ENCODE data around the gene C1RL.
A peak's percentile ranks its signal among the peaks of the same experiment; 100 is the strongest.
"Not testable (repeated sequence)": the region's sequence is repeated elsewhere in the genome, so short reads cannot be mapped to it uniquely, and the experiment has no call there.

C1RL gene

GRCh38 chr12:7112041-7112440 is 3.0 kb upstream of the C1RL start:
- Histone ChIP-seq H3K36me3 (ENCODE audit: control insufficient read depth, insufficient read depth, low read length, severe bottlenecking) (peaks cover 14% of the 10 kb centered on the region), H3K9me3 (ENCODE audit: control insufficient read depth, low read length) (no peaks in the 10 kb centered on the region), H3K27me3 (replicated peaks; ENCODE audit: control insufficient read depth, insufficient read depth, low read length) (no peaks in the 10 kb centered on the region), H3K4me3 (ENCODE audit: low read length) (peak overlapping the region; percentile 49), H3K4me1 (ENCODE audit: control insufficient read depth, insufficient read depth, low read length) (peaks cover 26% of the 10 kb centered on the region), H3K9ac (ENCODE audit: low read length) (peak overlapping the region; percentile 73)
- no peak for DNase-seq (ENCODE audit: low read depth)

GRCh38 chr12:7110661-7111060 is 1.6 kb upstream of the C1RL start:
- no peak for DNase-seq (ENCODE audit: low read depth)
- no peaks in the 10 kb centered on the region for H3K9me3 ChIP-seq (ENCODE audit: control insufficient read depth, low read length)
- H3K9ac ChIP-seq (ENCODE audit: low read length): peak overlapping the region; percentile 98
- peaks cover 8% of the 10 kb centered on the region for H3K36me3 ChIP-seq (ENCODE audit: control insufficient read depth, insufficient read depth, low read length, severe bottlenecking)
- H3K4me3 ChIP-seq (ENCODE audit: low read length): no peak overlapping the region
- H3K4me1 ChIP-seq (ENCODE audit: control insufficient read depth, insufficient read depth, low read length): peaks cover 31% of the 10 kb centered on the region
- no peaks in the 10 kb centered on the region for H3K27me3 ChIP-seq (replicated peaks; ENCODE audit: control insufficient read depth, insufficient read depth, low read length)

- DNase-seq (ENCODE audit: low read depth): no peak
- Histone ChIP-seq H3K4me3 (ENCODE audit: low read length) (peak overlapping the region; percentile 87), H3K9ac (ENCODE audit: low read length) (peak overlapping the region; percentile 98)
These were observed 532 bp upstream of the C1RL start for GRCh38 chr12:7109572-7109920.

GRCh38 chr12:7108003-7108795 is 815 bp downstream of the C1RL start:
- Histone ChIP-seq H3K27me3 (replicated peaks; ENCODE audit: control insufficient read depth, insufficient read depth, low read length) (no peaks in the 10 kb centered on the region), H3K4me3 (ENCODE audit: low read length) (peak overlapping the region; percentile 87), H3K4me1 (ENCODE audit: control insufficient read depth, insufficient read depth, low read length) (peaks cover 31% of the 10 kb centered on the region), H3K36me3 (ENCODE audit: control insufficient read depth, insufficient read depth, low read length, severe bottlenecking) (peaks cover 16% of the 10 kb centered on the region), H3K9me3 (ENCODE audit: control insufficient read depth, low read length) (no peaks in the 10 kb centered on the region), H3K9ac (ENCODE audit: low read length) (peak overlapping the region; percentile 98)
- peak; percentile 90 for DNase-seq (ENCODE audit: low read depth)

More at GRCh38 chr12:7109572-7109920, 532 bp upstream of the C1RL start:
- Histone ChIP-seq H3K36me3 (ENCODE audit: control insufficient read depth, insufficient read depth, low read length, severe bottlenecking) (peaks cover 4% of the 10 kb centered on the region), H3K27me3 (replicated peaks; ENCODE audit: control insufficient read depth, insufficient read depth, low read length) (no peaks in the 10 kb centered on the region), H3K9me3 (ENCODE audit: control insufficient read depth, low read length) (no peaks in the 10 kb centered on the region), H3K4me1 (ENCODE audit: control insufficient read depth, insufficient read depth, low read length) (peaks cover 31% of the 10 kb centered on the region)

DNA sequence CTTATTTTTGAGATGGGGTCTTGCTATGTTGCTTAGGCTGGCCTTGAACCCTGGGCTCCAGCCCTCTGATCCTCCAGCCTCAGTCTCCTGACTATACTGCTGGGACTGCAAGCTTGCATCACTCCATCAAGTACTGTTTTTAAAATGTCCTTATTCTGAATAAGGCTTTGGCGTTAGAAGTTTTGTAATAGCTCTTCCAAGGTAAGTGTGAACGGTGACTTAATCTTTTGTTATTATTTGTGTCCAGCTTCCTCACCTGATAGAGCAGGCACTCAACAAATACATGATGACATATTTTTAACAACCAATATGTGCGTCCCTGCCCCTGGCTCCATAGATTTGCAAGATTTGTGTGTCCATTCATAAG is 1.4 kb downstream of the C1RL start:
- Histone ChIP-seq H3K9me3 (ENCODE audit: control insufficient read depth, low read length) (no peaks in the 10 kb centered on the region), H3K36me3 (ENCODE audit: control insufficient read depth, insufficient read depth, low read length, severe bottlenecking) (peaks cover 17% of the 10 kb centered on the region), H3K4me1 (ENCODE audit: control insufficient read depth, insufficient read depth, low read length) (peaks cover 25% of the 10 kb centered on the region), H3K4me3 (ENCODE audit: low read length) (peak overlapping the region; percentile 87), H3K27me3 (replicated peaks; ENCODE audit: control insufficient read depth, insufficient read depth, low read length) (no peaks in the 10 kb centered on the region), H3K9ac (ENCODE audit: low read length) (peak overlapping the region; percentile 98)
- DNase-seq (ENCODE audit: low read depth): peak; percentile 54

DNA sequence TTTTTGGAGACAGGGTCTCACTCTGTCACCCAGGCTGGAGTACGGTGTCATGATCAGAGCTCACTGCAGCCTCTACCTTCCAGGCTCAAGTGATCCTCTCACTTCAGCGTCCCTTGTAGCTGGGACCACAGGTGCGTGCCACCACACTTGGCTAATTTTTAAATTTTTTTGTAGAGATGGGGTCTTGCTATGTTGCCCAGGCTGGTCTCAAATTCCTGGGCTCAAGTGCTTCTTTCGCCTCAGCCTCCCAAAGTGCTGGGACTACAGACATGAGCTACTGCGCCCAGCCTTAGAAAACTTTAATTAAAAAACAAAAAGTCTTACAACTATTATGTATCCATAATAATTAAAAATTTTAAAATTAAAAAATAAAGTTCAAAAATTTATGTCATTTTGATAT is 1.8 kb downstream of the C1RL start:
- not testable (repeated sequence) for H3K9me3 ChIP-seq (ENCODE audit: control insufficient read depth, low read length); H3K27me3 ChIP-seq (replicated peaks; ENCODE audit: control insufficient read depth, insufficient read depth, low read length); DNase-seq (ENCODE audit: low read depth)
- H3K9ac ChIP-seq (ENCODE audit: low read length): peak overlapping the region; percentile 98
- H3K4me1 ChIP-seq (ENCODE audit: control insufficient read depth, insufficient read depth, low read length): peaks cover 24% of the 10 kb centered on the region
- H3K36me3 ChIP-seq (ENCODE audit: control insufficient read depth, insufficient read depth, low read length, severe bottlenecking): peaks cover 17% of the 10 kb centered on the region
- H3K4me3 ChIP-seq (ENCODE audit: low read length): peak overlapping the region; percentile 87

- Histone ChIP-seq H3K4me1 (ENCODE audit: control insufficient read depth, insufficient read depth, low read length) (peaks cover 29% of the 10 kb centered on the region), H3K9ac (ENCODE audit: low read length) (peak overlapping the region; percentile 98), H3K4me3 (ENCODE audit: low read length) (peak overlapping the region; percentile 87), H3K9me3 (ENCODE audit: control insufficient read depth, low read length) (no peaks in the 10 kb centered on the region), H3K27me3 (replicated peaks; ENCODE audit: control insufficient read depth, insufficient read depth, low read length) (no peaks in the 10 kb centered on the region), H3K36me3 (ENCODE audit: control insufficient read depth, insufficient read depth, low read length, severe bottlenecking) (peaks cover 17% of the 10 kb centered on the region)
- DNase-seq (ENCODE audit: low read depth): no peak
These were observed 2.9 kb downstream of the C1RL start for GRCh38 chr12:7106082-7106481.

- H3K4me3 ChIP-seq (ENCODE audit: low read length): no peak overlapping the region
These were observed 5.0 kb downstream of the C1RL start for GRCh38 chr12:7103837-7104584.

DNA sequence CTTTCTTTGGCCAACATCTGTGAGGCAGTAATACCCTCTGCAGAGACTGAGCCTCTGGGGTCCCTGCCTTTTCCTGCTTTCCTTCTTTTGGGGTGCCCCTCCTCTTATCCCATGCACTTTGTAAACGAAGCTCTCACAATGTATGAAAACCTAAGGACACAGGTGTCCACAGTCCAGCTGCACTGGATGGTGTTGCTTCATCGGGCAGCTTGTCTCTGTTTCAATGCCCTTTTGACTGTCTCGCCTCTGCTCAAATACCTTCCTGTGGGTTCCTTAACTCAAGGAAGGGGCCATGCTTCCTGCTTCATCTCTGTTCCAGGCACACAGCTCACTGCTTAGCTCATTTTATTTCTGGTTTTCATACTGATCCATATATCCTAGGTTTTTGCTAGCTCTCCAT is 6.4 kb downstream of the C1RL start:
- H3K36me3 ChIP-seq (ENCODE audit: control insufficient read depth, insufficient read depth, low read length, severe bottlenecking): peaks cover 39% of the 10 kb centered on the region
- H3K4me1 ChIP-seq (ENCODE audit: control insufficient read depth, insufficient read depth, low read length): peaks cover 24% of the 10 kb centered on the region
- no peak overlapping the region for H3K9ac ChIP-seq (ENCODE audit: low read length)
- no peak for DNase-seq (ENCODE audit: low read depth)
- no peaks in the 10 kb centered on the region for H3K27me3 ChIP-seq (replicated peaks; ENCODE audit: control insufficient read depth, insufficient read depth, low read length)
- no peaks in the 10 kb centered on the region for H3K9me3 ChIP-seq (ENCODE audit: control insufficient read depth, low read length)
- no peak overlapping the region for H3K4me3 ChIP-seq (ENCODE audit: low read length)

More at GRCh38 chr12:7103837-7104584, 5.0 kb downstream of the C1RL start:
- H3K4me1 ChIP-seq (ENCODE audit: control insufficient read depth, insufficient read depth, low read length): peaks cover 24% of the 10 kb centered on the region
- no peak for DNase-seq (ENCODE audit: low read depth)
- H3K36me3 ChIP-seq (ENCODE audit: control insufficient read depth, insufficient read depth, low read length, severe bottlenecking): peaks cover 30% of the 10 kb centered on the region
- no peaks in the 10 kb centered on the region for H3K27me3 ChIP-seq (replicated peaks; ENCODE audit: control insufficient read depth, insufficient read depth, low read length)
- H3K9ac ChIP-seq (ENCODE audit: low read length): no peak overlapping the region
- no peaks in the 10 kb centered on the region for H3K9me3 ChIP-seq (ENCODE audit: control insufficient read depth, low read length)

DNA sequence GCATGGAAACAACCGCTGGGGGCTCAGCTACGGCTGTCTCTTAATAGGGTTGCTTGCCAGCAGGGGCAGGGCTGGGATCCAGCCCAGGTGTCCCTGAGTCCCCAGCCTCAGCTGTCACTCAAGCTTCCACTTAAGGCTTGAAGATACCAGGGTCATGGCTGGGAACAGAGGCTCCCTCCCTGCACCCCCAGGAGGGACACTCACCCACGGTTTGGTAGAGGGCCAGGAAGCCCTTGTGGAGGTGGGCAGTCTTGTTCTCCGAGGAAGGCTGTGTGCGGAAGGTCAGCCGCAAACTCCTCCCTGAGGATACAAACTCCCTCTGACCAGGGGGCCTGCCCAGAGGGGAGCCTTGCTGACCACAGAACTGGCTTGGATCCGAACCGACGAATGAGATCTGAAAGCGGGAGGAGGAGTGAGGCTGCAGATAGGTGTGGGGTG is 7.3 kb downstream of the C1RL start:
- Histone ChIP-seq H3K9ac (ENCODE audit: low read length) (peak overlapping the region; percentile 67), H3K9me3 (ENCODE audit: control insufficient read depth, low read length) (no peaks in the 10 kb centered on the region), H3K27me3 (replicated peaks; ENCODE audit: control insufficient read depth, insufficient read depth, low read length) (no peaks in the 10 kb centered on the region), H3K36me3 (ENCODE audit: control insufficient read depth, insufficient read depth, low read length, severe bottlenecking) (peaks cover 45% of the 10 kb centered on the region), H3K4me3 (ENCODE audit: low read length) (no peak overlapping the region), H3K4me1 (ENCODE audit: control insufficient read depth, insufficient read depth, low read length) (peaks cover 20% of the 10 kb centered on the region)
- DNase-seq (ENCODE audit: low read depth): no peak

- no peaks in the 10 kb centered on the region for H3K27me3 ChIP-seq (replicated peaks; ENCODE audit: control insufficient read depth, insufficient read depth, low read length)
- no peaks in the 10 kb centered on the region for H3K9me3 ChIP-seq (ENCODE audit: control insufficient read depth, low read length)
- H3K4me1 ChIP-seq (ENCODE audit: control insufficient read depth, insufficient read depth, low read length): peaks cover 18% of the 10 kb centered on the region
- H3K4me3 ChIP-seq (ENCODE audit: low read length): no peak overlapping the region
- H3K9ac ChIP-seq (ENCODE audit: low read length): peak overlapping the region; percentile 67
- peaks cover 48% of the 10 kb centered on the region for H3K36me3 ChIP-seq (ENCODE audit: control insufficient read depth, insufficient read depth, low read length, severe bottlenecking)
- no peak for DNase-seq (ENCODE audit: low read depth)
These were observed 7.8 kb downstream of the C1RL start for GRCh38 chr12:7101047-7101693.
